PFSK-1 (cell line): Measurements from ENCODE around the gene RELL1.

Experiments
- FOXP2 ChIP-seq: optimal IDR thresholded peaks from 2 replicates; pipeline ENCODE3; 2011; ENCODE audit warnings: borderline replicate concordance, control low read depth, inconsistent platforms; ENCODE audit not compliant: insufficient read depth; ENCODE audit errors: extremely low read length, extremely low read depth
- POLR2AphosphoS5 ChIP-seq: IDR thresholded peaks from 2 replicates; pipeline ENCODE4 v1.6.1; 2012; ENCODE audit warnings: low read depth, mild to moderate bottlenecking, control low read depth, low read length, moderate library complexity
- REST ChIP-seq, 2 experiments: IDR thresholded peaks; 2 replicates each; pipeline versions ENCODE4 v1.6.1 to v1.8.0; 2011 to 2012; ENCODE audit warnings: low read depth in 2 of 2, low read length in 2 of 2, control low read depth in 1 of 2, inconsistent platforms in 1 of 2, mild to moderate bottlenecking in 1 of 2, moderate library complexity in 1 of 2; ENCODE audit not compliant: insufficient read depth in 1 of 2
- SIN3A ChIP-seq: IDR thresholded peaks from 2 replicates; pipeline ENCODE4 v1.6.1; 2012; ENCODE audit warnings: mild to moderate bottlenecking, low read length, moderate library complexity, borderline replicate concordance; ENCODE audit not compliant: insufficient read depth
- TAF1 ChIP-seq: IDR thresholded peaks from 2 replicates; pipeline ENCODE4 v1.6.1; 2012; ENCODE audit warnings: low read length, control low read depth, borderline replicate concordance; ENCODE audit not compliant: insufficient read depth

GRCh38 chr4:37734989-37735388 is 48.8 kb upstream of the RELL1 start:
- TF ChIP-seq REST (IDR thresholded peaks at IDR 0.05; ENCODE audit: insufficient read depth in 1 of 2, low read depth in 2 of 2, low read length in 2 of 2): no peak
- TF ChIP-seq POLR2AphosphoS5: no peak
- no peak for TF ChIP-seq TAF1
- no peak for TF ChIP-seq SIN3A
- no peak for TF ChIP-seq FOXP2
